GM21825 (cell line): ENCODE results near the gene KAZN.

Source experiments
- ATAC-seq: cut with Tn5 transposase; IDR thresholded peaks from one replicate; pipeline ENCODE4 v1.9.1; 2021; ENCODE audit warnings: mild to moderate bottlenecking, moderate library complexity; ENCODE audit not compliant: unreplicated experiment

KAZN gene

GRCh38 chr1:14667651-14667984 lies 69.1 kb downstream of the KAZN start:
- no peak for ATAC-seq

GRCh38 chr1:14668538-14668937 lies 70.1 kb downstream of the KAZN start:
- ATAC-seq, result no peak

- no peak for ATAC-seq
These were observed 73.5 kb downstream of the KAZN start for GRCh38 chr1:14672005-14672404.

- no peak for ATAC-seq
These were observed 75.5 kb downstream of the KAZN start for GRCh38 chr1:14674030-14674429.

DNA sequence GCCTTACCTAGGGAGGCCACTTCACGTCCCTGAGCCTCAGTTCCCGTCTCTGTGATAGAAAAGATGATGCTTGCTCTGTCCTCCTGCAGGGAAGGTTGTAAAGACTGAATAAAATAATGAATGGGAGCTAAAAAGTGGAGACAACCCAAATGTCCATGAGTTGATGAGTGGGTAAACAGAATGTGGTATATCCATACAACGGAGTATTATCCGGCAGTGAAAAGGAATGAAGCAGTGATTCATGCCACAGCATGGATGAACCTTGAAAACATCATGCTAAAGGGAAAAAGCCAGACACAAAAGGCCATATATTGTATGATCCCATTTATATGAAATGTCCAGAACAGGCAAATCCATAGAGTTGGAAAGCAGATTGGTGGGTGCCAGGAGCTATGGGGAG lies 77.9 kb downstream of the KAZN start:
- ATAC-seq, result no peak

DNA sequence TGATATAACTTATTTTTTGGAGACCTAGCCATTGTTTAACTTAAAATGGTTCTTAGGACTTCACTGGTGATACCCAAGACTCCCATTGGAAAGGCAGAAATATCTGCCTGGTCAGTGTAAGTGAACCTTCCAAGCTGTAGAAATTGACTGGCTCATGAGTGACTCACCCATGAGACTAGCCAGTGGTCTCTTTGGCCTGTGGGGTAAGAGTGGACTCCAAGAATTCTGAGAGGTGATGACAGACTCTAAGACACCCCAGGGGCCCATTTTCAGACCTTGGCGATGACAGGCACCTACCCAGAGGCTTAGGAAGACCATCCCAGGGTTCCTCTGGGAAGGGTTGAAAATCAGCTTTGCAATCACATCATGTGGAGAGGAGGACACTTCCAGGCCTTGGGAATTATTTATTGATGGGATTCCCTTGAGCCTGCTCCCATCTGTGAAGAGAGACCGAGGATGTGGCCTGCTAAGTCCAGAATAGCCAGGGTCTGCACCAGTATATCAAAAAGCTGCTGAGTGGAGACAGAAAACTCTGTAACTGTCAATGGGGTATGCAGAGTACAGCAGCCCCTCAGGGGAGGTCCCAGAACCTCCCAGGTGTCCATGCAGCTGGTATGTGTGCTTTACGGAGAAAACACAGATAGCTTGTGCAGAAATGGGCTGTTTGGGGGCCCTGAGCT lies 78.9 kb downstream of the KAZN start:
- ATAC-seq, result no peak

DNA sequence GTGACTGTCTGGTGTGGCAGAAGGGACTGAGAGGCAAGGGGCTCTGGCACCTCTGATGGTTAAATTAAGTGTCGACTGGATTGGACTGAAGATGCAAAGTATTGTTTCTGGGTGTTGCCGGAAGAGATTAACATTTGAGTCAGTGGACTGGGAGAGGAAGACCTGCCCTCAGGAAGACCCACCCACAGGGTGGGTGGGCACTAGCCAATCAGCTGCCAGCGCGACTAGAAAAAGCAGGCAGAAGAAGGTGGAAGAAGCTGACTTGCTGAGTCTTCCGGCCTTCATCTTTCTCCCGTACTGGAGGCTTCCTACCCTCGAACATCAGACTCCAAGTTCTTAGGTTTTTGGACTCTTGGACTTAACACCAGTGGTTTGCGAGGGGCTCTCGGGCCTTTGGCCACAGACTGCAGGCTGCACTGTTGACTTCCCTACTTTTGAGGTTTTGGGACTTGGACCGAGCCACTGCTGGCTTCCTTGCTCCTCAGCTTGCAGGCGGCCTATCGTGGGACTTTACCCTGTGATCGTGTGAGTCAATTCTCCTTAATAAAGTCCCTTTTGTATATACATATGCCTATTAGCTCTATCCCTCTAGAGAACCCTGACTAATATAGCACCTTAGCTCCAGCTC lies 79.6 kb downstream of the KAZN start:
- no peak for ATAC-seq

GRCh38 chr1:14679027-14679688 lies 80.7 kb downstream of the KAZN start:
- ATAC-seq, result no peak

GRCh38 chr1:14681182-14681581 lies 82.7 kb downstream of the KAZN start:
- ATAC-seq, result no peak

- ATAC-seq, result no peak
These were observed 84.6 kb downstream of the KAZN start for GRCh38 chr1:14682941-14683621.

DNA sequence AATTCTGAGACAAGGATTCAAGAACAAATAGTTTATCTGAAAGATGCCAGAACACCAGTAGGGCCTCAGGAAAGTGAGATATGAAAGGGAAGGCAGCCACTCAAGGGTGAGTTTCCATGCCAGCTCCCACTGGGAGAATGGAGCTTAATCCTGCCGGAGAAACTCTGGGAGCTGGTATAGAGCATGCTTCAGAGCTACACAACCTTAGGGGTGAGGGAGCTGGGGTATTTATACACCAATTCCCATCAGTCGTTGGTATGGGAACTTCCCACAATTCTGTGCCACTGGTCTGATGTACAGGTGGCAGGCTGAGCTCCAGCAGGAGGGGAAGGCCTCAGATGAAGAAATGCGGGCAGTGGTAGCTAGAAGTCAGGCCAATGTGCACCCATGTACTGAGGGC lies 86.6 kb downstream of the KAZN start:
- ATAC-seq, result no peak

- ATAC-seq, result no peak
These were observed 88.2 kb downstream of the KAZN start for GRCh38 chr1:14686701-14687100.

DNA sequence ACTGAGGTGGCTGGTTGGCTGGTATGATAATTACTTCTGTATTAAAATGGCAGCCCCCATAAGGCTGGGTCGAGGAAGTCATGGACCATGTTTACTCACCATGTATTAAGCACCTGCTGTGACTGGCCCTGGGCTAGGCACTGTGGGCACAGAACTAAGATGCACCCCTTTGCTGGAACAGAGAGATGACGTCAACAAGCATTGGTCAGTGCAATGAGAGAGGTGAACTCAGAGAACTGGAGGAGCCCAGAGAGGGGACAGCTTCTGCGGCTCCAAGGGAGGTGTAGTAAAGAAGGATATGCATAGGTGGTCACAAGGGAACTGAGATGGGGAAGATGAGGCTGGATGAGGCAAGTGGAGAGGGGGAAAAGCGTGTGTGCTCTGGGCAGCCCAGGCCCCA lies 88.7 kb downstream of the KAZN start:
- no peak for ATAC-seq

- ATAC-seq, result no peak
These were observed 91.6 kb downstream of the KAZN start for GRCh38 chr1:14689996-14690615.

GRCh38 chr1:14693949-14694348 lies 95.5 kb downstream of the KAZN start:
- no peak for ATAC-seq

GRCh38 chr1:14694589-14694988 lies 96.1 kb downstream of the KAZN start:
- no peak for ATAC-seq

GRCh38 chr1:14696761-14697160 lies 98.3 kb downstream of the KAZN start:
- ATAC-seq, result no peak

DNA sequence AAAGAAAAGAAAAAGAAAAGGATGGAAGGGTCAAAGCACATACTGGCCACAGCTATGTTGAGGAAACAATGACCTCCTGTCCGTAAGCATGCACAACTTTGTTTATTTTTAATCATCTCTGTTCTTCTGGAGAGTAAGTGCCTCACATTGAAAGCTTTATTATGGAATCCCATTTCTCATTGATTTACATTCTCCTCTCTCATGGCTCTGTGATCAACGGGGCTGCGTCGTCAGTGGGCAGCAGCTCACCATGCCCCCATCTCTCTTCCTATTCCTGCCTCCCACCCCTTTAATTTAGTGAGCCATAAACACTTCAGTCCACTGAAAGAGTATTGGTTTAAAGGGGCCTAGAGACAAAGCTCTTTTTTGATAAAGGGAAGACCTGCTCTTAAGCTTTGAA lies 98.9 kb downstream of the KAZN start:
- no peak for ATAC-seq

DNA sequence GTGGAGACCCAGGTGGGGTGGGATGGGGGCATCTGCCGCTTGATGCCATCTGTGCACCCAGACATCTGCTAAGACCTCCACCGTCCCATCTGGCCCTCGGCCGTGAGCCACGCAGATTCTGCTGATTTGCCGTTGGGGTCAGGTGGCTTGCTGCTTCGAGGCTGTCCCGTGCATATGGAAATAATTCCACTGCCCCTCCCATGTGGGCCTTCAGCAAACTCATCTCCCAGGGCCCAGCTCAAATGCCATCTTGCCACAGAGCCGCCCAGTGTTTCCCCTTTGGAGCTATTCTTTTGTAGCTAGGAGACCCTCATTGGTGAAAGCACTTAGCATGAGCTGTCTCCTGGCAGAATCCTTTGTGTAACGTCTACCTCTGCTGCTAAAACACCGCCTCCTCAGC lies 99.8 kb downstream of the KAZN start:
- ATAC-seq, result no peak

- no peak for ATAC-seq
These were observed 101.1 kb downstream of the KAZN start for GRCh38 chr1:14699620-14700019.

DNA sequence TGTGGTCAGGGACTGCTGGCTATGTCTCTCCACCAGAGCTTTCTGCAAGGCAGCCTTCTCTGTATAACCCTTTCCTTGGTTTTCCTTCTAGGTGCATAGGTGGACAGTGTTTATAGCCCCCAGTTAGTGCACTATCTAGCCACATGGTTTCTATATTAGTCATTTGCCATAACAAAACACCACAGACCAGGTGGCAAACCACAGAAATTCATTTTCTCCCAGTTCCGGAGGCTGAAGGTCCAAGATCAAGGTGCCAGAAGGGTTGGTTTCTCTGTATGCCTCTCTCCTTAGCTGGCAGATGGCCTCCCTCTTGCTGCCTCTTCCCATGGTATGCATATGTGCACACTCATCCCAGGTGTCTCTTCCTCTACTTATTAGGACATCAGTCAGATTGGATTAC lies 106.4 kb downstream of the KAZN start:
- ATAC-seq, result no peak

GRCh38 chr1:14705824-14706223 lies 107.3 kb downstream of the KAZN start:
- ATAC-seq, result no peak
